A673 (cell line): Measurements from ENCODE around the gene ZDHHC6.

ENCODE experiments used
- CTCF ChIP-seq: fragments of 300-800, 200-600 bp; sonication (generic); conservative IDR thresholded peaks from 2 replicates; pipeline ENCODE4 v1.5.1; 2017; ENCODE audit warnings: low read depth, mild to moderate bottlenecking, antibody characterized with exemption, low read length, moderate library complexity, mixed read lengths
- EZH2 ChIP-seq: fragments of 200-600 bp; sonication (generic); IDR thresholded peaks from 2 replicates; pipeline ENCODE4 v1.6.1; 2017; ENCODE audit warnings: borderline replicate concordance, low read depth, mild to moderate bottlenecking, mixed read lengths, antibody characterized with exemption, low read length; ENCODE audit not compliant: poor library complexity, severe bottlenecking

- TF ChIP-seq EZH2 (no peak), CTCF (no peak)
These were observed 17.0 kb downstream of the ZDHHC6 start for GRCh38 chr10:112429654-112430230.
